ENCODE results near the gene SLC6A19.

The SLC6A19 gene

GRCh38 chr5:1195916-1196315 lies 5.5 kb upstream of the SLC6A19 start:
- no peak for DNase-seq (ENCODE audit: low spot score)

GRCh38 chr5:1196562-1196961 lies 4.8 kb upstream of the SLC6A19 start:
- DNase-seq (ENCODE audit: low spot score), result no peak

GRCh38 chr5:1197876-1198666 lies 3.3 kb upstream of the SLC6A19 start:
- no peak for DNase-seq (ENCODE audit: low spot score)

GRCh38 chr5:1199340-1199648 lies 2.1 kb upstream of the SLC6A19 start:
- no peak for DNase-seq (ENCODE audit: low spot score)

- DNase-seq (ENCODE audit: low spot score), result no peak
Observed at GRCh38 chr5:1199649-1200494, 1.5 kb upstream of the SLC6A19 start.

- no peak for DNase-seq (ENCODE audit: low spot score)
Observed at GRCh38 chr5:1200495-1201326, 684 bp upstream of the SLC6A19 start.

- DNase-seq (ENCODE audit: low spot score), result no peak
Observed at GRCh38 chr5:1202026-1202797, 817 bp downstream of the SLC6A19 start.

- no peak for DNase-seq (ENCODE audit: low spot score)
Observed at GRCh38 chr5:1202798-1203185, 1.4 kb downstream of the SLC6A19 start.

GRCh38 chr5:1203311-1203967 lies 2.0 kb downstream of the SLC6A19 start:
- no peak for DNase-seq (ENCODE audit: low spot score)

- DNase-seq (ENCODE audit: low spot score), result no peak
Observed at GRCh38 chr5:1203968-1204692, 2.7 kb downstream of the SLC6A19 start.

- no peak for DNase-seq (ENCODE audit: low spot score)
Observed at GRCh38 chr5:1204693-1205242, 3.4 kb downstream of the SLC6A19 start.

- no peak for DNase-seq (ENCODE audit: low spot score)
Observed at GRCh38 chr5:1205255-1206180, 4.1 kb downstream of the SLC6A19 start.

GRCh38 chr5:1206521-1207412 lies 5.4 kb downstream of the SLC6A19 start:
- DNase-seq (ENCODE audit: low spot score), result no peak

GRCh38 chr5:1207555-1207954 lies 6.2 kb downstream of the SLC6A19 start:
- no peak for DNase-seq (ENCODE audit: low spot score)

GRCh38 chr5:1208221-1208742 lies 6.9 kb downstream of the SLC6A19 start:
- no peak for DNase-seq (ENCODE audit: low spot score)

GRCh38 chr5:1208743-1209488 lies 7.5 kb downstream of the SLC6A19 start:
- DNase-seq (ENCODE audit: low spot score), result no peak

GRCh38 chr5:1209489-1209852 lies 8.1 kb downstream of the SLC6A19 start:
- no peak for DNase-seq (ENCODE audit: low spot score)
